A549 (cell line): ENCODE measurements around the gene CSNK1D. TPM values are rescaled to one million over a fixed set of nuclear protein-coding genes. Genes with fewer than 3 reads are reported as not detected.
A peak's percentile ranks its signal among the peaks of the same experiment; 100 is the strongest.

Experiments used
- ATAC-seq, 2 experiments: fragments of 200-7000 bp in 1 of 2; fragments of >200 bp in 1 of 2; cut with Nextera tagmentation in 1 of 2; cut with Tn5 transposase in 1 of 2; 3 replicates each; pipeline versions ENCODE4 v1.8.0 to v1.9.1; 2018 to 2020; ENCODE audit warnings: mild to moderate bottlenecking in 1 of 2, moderate library complexity in 1 of 2
- CTCF ChIA-PET: fragments of 300-600 bp; sonication (Branson Sonifier 250); formaldehyde crosslinking; extraction: SDS; loops from one replicate; lab custom pipeline; 2021; ENCODE audit warnings: antibody characterized with exemption, inconsistent platforms; lab: Yijun Ruan, JAX
- POLR2A ChIA-PET: fragments of 350-600 bp; formaldehyde crosslinking; extraction: SDS; loops from one replicate; lab custom pipeline; 2021; ENCODE audit warnings: antibody characterized with exemption, inconsistent platforms; lab: Yijun Ruan, JAX
- DNase-seq, 2 experiments: peaks; one replicate each; pipeline versions ENCODE4 v3.0.0 to v3.0.0-alpha.2; 2011 to 2016; ENCODE audit warnings: low read depth in 1 of 2, low spot score in 1 of 2
- FAIRE-seq: peaks from 2 replicates; lab custom pipeline; 2011; peaks lifted over from hg19 to GRCh38; lab: Jason Lieb, UNC
- H3K27ac ChIP-seq, 2 experiments: fragments of >200 bp; sonication (Bioruptor Twin); formaldehyde crosslinking; 3 replicates each; pipeline ENCODE4 v1.5.1; 2016 to 2017
- H3K4me1 ChIP-seq: fragments of >200 bp; sonication (Bioruptor Twin); formaldehyde crosslinking; 3 replicates; pipeline ENCODE4 v1.6.1; 2016
- H3K4me2 ChIP-seq: fragments of >200 bp; sonication (Bioruptor Twin); formaldehyde crosslinking; 3 replicates; pipeline ENCODE4 v1.6.1; 2016
- H3K4me3 ChIP-seq: fragments of >200 bp; sonication (Bioruptor Twin); formaldehyde crosslinking; 3 replicates; pipeline ENCODE4 v1.5.1; 2016
- H3K9me3 ChIP-seq: fragments of >200 bp; sonication (Bioruptor Twin); formaldehyde crosslinking; 3 replicates; pipeline ENCODE4 v1.6.1; 2016
- CBX8 ChIP-seq: fragments of 200-600 bp; sonication (generic); IDR thresholded peaks from 2 replicates; pipeline ENCODE4 v1.6.1; 2016
- CHD4 ChIP-seq: fragments of 200-600 bp; sonication (generic); IDR thresholded peaks from 2 replicates; pipeline ENCODE4 v1.6.1; 2016; ENCODE audit warnings: antibody characterized with exemption, mild to moderate bottlenecking, borderline replicate concordance
- EHF ChIP-seq: fragments of 250-450 bp; sonication (Bioruptor Pico); IDR thresholded peaks from 2 replicates; pipeline ENCODE4 v1.5.0; 2020; ENCODE audit warnings: mild to moderate bottlenecking
- FOSL2 ChIP-seq, 2 experiments: fragments of 450-650 bp in 1 of 2; fragments of >200 bp in 1 of 2; sonication (Bioruptor Twin) in 1 of 2; formaldehyde crosslinking; IDR thresholded peaks; 2 replicates each; pipeline versions ENCODE4 v1.5.0 to v1.6.1; 2016 to 2020; ENCODE audit warnings: mild to moderate bottlenecking in 1 of 2, moderate library complexity in 1 of 2
- GATA3 ChIP-seq: IDR thresholded peaks from 2 replicates; pipeline ENCODE4 v1.6.1; 2012; ENCODE audit warnings: borderline replicate concordance
- HEYL ChIP-seq: fragments of 250-450 bp; sonication (Bioruptor Pico); IDR thresholded peaks from 2 replicates; pipeline ENCODE4 v1.8.0; 2021; ENCODE audit warnings: mild to moderate bottlenecking, moderate library complexity
- HOXB5 ChIP-seq: fragments of 250-450 bp; sonication (Bioruptor Pico); IDR thresholded peaks from 2 replicates; pipeline ENCODE4 v1.5.0; 2020; ENCODE audit warnings: mild to moderate bottlenecking, moderate library complexity
- JUN ChIP-seq, 2 experiments: fragments of >200 bp; sonication (Bioruptor Twin); formaldehyde crosslinking; IDR thresholded peaks; 2 replicates in 1 of 2; 3 replicates in 1 of 2; pipeline ENCODE4 v1.6.1; 2016 to 2017
- MYC ChIP-seq: IDR thresholded peaks from 2 replicates; pipeline ENCODE4 v1.6.1; 2012; ENCODE audit warnings: mild to moderate bottlenecking, inconsistent platforms, low read length, improper control_type of control experiment, borderline replicate concordance
- POLR2A ChIP-seq: IDR thresholded peaks from 2 replicates; pipeline ENCODE4 v1.6.1; 2012; ENCODE audit warnings: mild to moderate bottlenecking, low read length
- POLR2AphosphoS2 ChIP-seq: conservative IDR thresholded peaks from 2 replicates; pipeline ENCODE4 v1.6.1; 2012; ENCODE audit warnings: low read length, improper control_type of control experiment, inconsistent platforms
- RFX5 ChIP-seq: fragments of 450-650 bp; IDR thresholded peaks from 2 replicates; pipeline ENCODE4 v1.7.1; 2014; ENCODE audit warnings: antibody characterized with exemption, mild to moderate bottlenecking, moderate library complexity
- RNF2 ChIP-seq: fragments of 200-600 bp; sonication (generic); IDR thresholded peaks from 2 replicates; pipeline ENCODE4 v1.6.1; 2016; ENCODE audit warnings: low read depth, mild to moderate bottlenecking, antibody characterized with exemption, moderate library complexity, borderline replicate concordance
- SREBF2 ChIP-seq: fragments of 450-650 bp; IDR thresholded peaks from 2 replicates; pipeline ENCODE4 v1.6.1; 2014; ENCODE audit warnings: mild to moderate bottlenecking, moderate library complexity
- TFCP2L1 ChIP-seq: fragments of 250-450 bp; sonication (Bioruptor Pico); IDR thresholded peaks from 2 replicates; pipeline ENCODE4 v1.5.0; 2021; ENCODE audit warnings: mild to moderate bottlenecking
- ZNF302 ChIP-seq: fragments of 250-450 bp; sonication (Bioruptor Pico); IDR thresholded peaks from 2 replicates; pipeline ENCODE4 v1.9.0; 2021; ENCODE audit warnings: inconsistent platforms, mild to moderate bottlenecking, moderate library complexity
- ZSCAN20 ChIP-seq: fragments of 250-450 bp; sonication (Bioruptor Pico); IDR thresholded peaks from 2 replicates; pipeline ENCODE4 v1.8.0; 2022; ENCODE audit warnings: mild to moderate bottlenecking, moderate library complexity
- WGBS: methylation state at CpG from one replicate; pipeline ENCODE4 v1.1.6; 2017; ENCODE audit errors: missing lambda C conversion rate; 5-methylcytosine and 5-hydroxymethylcytosine counted together
- polyA plus RNA-seq, 4 experiments: library from polyadenylated mRNA; depleted of rRNA in 3 of 4; stranded (reverse); fragments of >200 nt; fragmentation: RNase III in 1 of 4; extraction: RNeasy Plus Mini Kit Qiagen cat#74134 plus additional on column Dnase treatment in 1 of 4; gene quantifications; 2 replicates in 3 of 4; 3 replicates in 1 of 4; pipeline ENCODE4 v1.2.3, GENCODE V29; 2011 to 2017
- TF ChIP-seq, protein P1 (sequence below): fragments of 250-450 bp; sonication (Bioruptor Pico); IDR thresholded peaks from 2 replicates; pipeline ENCODE4 v1.5.0; 2020; ENCODE audit warnings: low read depth, mild to moderate bottlenecking, moderate library complexity
- TF ChIP-seq, protein P2 (sequence below): fragments of >200 bp; sonication (Bioruptor Twin); formaldehyde crosslinking; IDR thresholded peaks from 3 replicates; pipeline ENCODE4 v1.6.1; 2016
- TF ChIP-seq, protein P3 (sequence below): IDR thresholded peaks from 2 replicates; pipeline ENCODE4 v1.6.1; 2012
- TF ChIP-seq, protein P4 (sequence below): fragments of >200 bp; sonication (Bioruptor Twin); formaldehyde crosslinking; IDR thresholded peaks from 2 replicates; pipeline ENCODE4 v1.6.1; 2016
- TF ChIP-seq, protein P5 (sequence below): IDR thresholded peaks from 2 replicates; pipeline ENCODE4 v1.6.1; 2012; ENCODE audit warnings: low read depth, borderline replicate concordance
- TF ChIP-seq, protein P6 (sequence below): fragments of 200-600 bp; sonication (generic); IDR thresholded peaks from 2 replicates; pipeline ENCODE4 v1.6.1; 2016; ENCODE audit warnings: antibody characterized with exemption, mild to moderate bottlenecking, moderate library complexity
- TF ChIP-seq, protein P7 (sequence below): fragments of 450-650 bp; IDR thresholded peaks from 2 replicates; pipeline ENCODE4 v1.6.1; 2014; ENCODE audit warnings: antibody characterized with exemption

The CSNK1D gene
- polyA plus RNA-seq, 2 of the 4 experiments (the other 2 are of a cell fraction), result 130 to 163 TPM

DNA sequence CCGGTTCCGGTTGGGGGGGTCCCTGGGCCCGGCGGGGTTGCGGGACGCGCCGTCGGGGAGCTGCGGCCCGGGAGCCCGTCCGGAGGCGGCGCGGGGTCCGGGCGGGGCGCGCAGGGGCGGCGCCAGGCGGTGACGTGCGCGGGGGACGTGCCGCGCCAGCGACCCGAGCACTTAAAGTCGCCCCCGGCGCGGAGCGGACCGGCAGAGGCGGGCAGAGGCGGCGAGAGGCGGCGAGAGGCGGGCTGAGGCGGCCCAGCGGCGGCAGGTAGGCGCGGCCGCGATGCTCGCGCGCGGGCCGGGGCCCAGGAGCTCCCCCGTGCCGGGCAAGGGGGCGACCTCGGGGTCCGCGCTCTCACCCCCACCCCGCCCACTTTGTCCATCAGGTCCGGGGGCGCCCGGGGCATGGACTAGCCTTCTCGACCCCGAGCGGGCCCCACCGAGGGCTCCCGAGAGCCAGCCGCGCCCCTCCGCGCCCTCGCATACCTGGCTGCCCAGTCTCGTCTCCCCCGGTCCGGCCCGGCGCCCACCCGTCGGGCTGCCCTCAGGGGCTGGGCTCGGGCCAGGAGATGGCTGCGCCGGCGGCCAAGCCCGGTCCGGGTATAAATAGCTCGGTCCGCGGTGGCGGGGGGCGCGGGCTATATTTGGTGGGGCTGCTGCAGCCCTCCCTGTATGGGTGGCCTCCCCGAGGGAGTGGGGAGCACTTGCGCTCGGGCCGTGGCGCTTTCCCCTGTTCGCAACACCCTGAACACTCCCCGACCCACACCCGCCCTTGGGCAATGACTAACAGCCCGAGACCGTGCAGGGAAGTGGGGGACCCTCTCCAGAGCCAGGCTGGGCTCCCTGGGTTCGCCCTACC is 44.4 kb downstream of the CSNK1D start, which contains the start of gene SLC16A3:
SLC16A3 (plus strand) TSS at position 201 of the 856 bp plus-strand sequence. CDS start 6,967 bp downstream, outside the sequence.
- Histone ChIP-seq H3K9me3 (no peaks in the 10 kb centered on the region), H3K4me1 (peaks cover 33% of the 10 kb centered on the region), H3K4me2 (peak within 1 kb of the TSS; percentile 96), H3K4me3 (peak within 1 kb of the TSS; percentile 65), H3K27ac (peak within 1 kb of the TSS; percentile 95 to 99)
- no peak for FAIRE-seq
- TF ChIP-seq, protein P1, sequence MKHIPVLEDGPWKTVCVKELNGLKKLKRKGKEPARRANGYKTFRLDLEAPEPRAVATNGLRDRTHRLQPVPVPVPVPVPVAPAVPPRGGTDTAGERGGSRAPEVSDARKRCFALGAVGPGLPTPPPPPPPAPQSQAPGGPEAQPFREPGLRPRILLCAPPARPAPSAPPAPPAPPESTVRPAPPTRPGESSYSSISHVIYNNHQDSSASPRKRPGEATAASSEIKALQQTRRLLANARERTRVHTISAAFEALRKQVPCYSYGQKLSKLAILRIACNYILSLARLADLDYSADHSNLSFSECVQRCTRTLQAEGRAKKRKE, result no peak
- no peak for TF ChIP-seq ZNF302
- TF ChIP-seq, protein P2, sequence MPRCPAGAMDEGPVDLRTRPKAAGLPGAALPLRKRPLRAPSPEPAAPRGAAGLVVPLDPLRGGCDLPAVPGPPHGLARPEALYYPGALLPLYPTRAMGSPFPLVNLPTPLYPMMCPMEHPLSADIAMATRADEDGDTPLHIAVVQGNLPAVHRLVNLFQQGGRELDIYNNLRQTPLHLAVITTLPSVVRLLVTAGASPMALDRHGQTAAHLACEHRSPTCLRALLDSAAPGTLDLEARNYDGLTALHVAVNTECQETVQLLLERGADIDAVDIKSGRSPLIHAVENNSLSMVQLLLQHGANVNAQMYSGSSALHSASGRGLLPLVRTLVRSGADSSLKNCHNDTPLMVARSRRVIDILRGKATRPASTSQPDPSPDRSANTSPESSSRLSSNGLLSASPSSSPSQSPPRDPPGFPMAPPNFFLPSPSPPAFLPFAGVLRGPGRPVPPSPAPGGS, result peak; percentile 93; the same call in 2 of the 3 replicates
- TF ChIP-seq JUN (IDR thresholded peaks at IDR 0.05), result peak; percentile 61 to 76; a peak in 3 of 5 replicates
- no peak for TF ChIP-seq HEYL
- no peak for TF ChIP-seq POLR2AphosphoS2
- TF ChIP-seq ZSCAN20 (CRISPR knock-in tag), result no peak
- no peak for TF ChIP-seq RFX5
- no peak for TF ChIP-seq FOSL2 (IDR thresholded peaks at IDR 0.05)
- peak; percentile 19; the same call in 1 of the 2 replicates for TF ChIP-seq FOSL2 (CRISPR knock-in tag; IDR thresholded peaks at IDR 0.05)
- peak; percentile 93 for TF ChIP-seq POLR2A
- no peak for TF ChIP-seq EHF
- ATAC-seq, result peak in 1 of 2 experiments; percentile 6; a peak in 2 of 6 replicates
- POLR2A ChIA-PET, result interaction anchor here (1.1 to 1.6 kb wide), 4 partner anchors 10 to 23 kb away, joined by 3 to 8 read pairs (median 4); no protein-coding TSS in a partner anchor
- peak in 1 of 2 experiments; percentile 66 for DNase-seq
- CTCF ChIA-PET, result interaction anchor here (0.5 to 3.4 kb wide), 15 partner anchors 8 to 199 kb away, joined by 3 to 24 read pairs (median 4); no protein-coding TSS in a partner anchor
- WGBS, result 43% methylated on average over 46 of the region's 105 CpGs

DNA sequence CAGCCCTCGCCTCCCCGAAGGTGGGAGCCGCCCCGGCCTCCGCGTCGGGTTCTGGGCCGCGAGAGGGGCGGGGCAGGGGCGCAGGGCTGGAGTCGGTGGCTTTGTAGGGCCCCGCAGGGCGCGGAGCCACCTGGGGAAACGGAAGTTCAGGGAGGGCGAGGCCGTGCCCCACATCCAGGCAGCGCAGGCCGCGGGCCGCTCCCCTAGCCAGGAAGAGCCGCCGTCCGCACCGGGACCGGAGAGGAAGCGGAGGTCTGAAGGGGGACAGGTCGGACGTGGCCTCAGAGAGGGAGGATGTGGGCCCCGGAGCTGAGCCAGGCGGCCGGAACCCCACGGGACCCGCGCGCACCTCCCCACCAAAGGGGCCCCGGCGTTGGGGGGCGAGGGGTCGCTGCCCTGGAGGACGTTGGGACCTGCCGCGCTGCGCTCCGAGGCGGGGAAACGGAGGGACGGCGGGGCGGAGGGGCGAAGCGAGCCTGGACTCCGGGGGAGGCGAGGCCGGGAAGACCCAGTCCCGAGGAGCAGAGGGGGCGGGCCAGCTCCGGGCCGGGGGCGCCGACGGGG is 45.1 kb downstream of the CSNK1D start:
- H3K4me1 ChIP-seq, result peaks cover 28% of the 10 kb centered on the region
- no peak for DNase-seq
- FAIRE-seq, result no peak
- H3K4me2 ChIP-seq, result peak overlapping the region; percentile 96
- no peaks in the 10 kb centered on the region for H3K9me3 ChIP-seq
- ChIA-PET CTCF (interaction anchor here (1.0 to 3.4 kb wide), 6 partner anchors 9 to 23 kb away, joined by 3 to 24 read pairs (median 4); no protein-coding TSS in a partner anchor), POLR2A (interaction anchor here (1.1 to 1.6 kb wide), 4 partner anchors 9 to 22 kb away, joined by 3 to 8 read pairs (median 4); no protein-coding TSS in a partner anchor)
- 88% methylated on average over 55 of the region's 63 CpGs for WGBS
- peak overlapping the region; percentile 95 to 99 for H3K27ac ChIP-seq
- TF ChIP-seq RFX5 (no peak), POLR2AphosphoS2 (no peak), JUN (IDR thresholded peaks at IDR 0.05) (no peak), MYC (no peak), FOSL2 (IDR thresholded peaks at IDR 0.05) (no peak), FOSL2 (CRISPR knock-in tag; IDR thresholded peaks at IDR 0.05) (no peak), TFCP2L1 (CRISPR knock-in tag) (no peak), GATA3 (no peak), HOXB5 (CRISPR knock-in tag) (no peak), RNF2 (no peak), SREBF2 (no peak), CHD4 (no peak), EHF (no peak), CBX8 (no peak), ZNF302 (no peak)
- TF ChIP-seq, protein P3, sequence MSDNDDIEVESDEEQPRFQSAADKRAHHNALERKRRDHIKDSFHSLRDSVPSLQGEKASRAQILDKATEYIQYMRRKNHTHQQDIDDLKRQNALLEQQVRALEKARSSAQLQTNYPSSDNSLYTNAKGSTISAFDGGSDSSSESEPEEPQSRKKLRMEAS, result no peak
- TF ChIP-seq, protein P4, sequence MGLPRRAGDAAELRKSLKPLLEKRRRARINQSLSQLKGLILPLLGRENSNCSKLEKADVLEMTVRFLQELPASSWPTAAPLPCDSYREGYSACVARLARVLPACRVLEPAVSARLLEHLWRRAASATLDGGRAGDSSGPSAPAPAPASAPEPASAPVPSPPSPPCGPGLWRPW, result no peak
- TF ChIP-seq, protein P5, sequence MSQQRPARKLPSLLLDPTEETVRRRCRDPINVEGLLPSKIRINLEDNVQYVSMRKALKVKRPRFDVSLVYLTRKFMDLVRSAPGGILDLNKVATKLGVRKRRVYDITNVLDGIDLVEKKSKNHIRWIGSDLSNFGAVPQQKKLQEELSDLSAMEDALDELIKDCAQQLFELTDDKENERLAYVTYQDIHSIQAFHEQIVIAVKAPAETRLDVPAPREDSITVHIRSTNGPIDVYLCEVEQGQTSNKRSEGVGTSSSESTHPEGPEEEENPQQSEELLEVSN, result no peak
- TF ChIP-seq, protein P6, sequence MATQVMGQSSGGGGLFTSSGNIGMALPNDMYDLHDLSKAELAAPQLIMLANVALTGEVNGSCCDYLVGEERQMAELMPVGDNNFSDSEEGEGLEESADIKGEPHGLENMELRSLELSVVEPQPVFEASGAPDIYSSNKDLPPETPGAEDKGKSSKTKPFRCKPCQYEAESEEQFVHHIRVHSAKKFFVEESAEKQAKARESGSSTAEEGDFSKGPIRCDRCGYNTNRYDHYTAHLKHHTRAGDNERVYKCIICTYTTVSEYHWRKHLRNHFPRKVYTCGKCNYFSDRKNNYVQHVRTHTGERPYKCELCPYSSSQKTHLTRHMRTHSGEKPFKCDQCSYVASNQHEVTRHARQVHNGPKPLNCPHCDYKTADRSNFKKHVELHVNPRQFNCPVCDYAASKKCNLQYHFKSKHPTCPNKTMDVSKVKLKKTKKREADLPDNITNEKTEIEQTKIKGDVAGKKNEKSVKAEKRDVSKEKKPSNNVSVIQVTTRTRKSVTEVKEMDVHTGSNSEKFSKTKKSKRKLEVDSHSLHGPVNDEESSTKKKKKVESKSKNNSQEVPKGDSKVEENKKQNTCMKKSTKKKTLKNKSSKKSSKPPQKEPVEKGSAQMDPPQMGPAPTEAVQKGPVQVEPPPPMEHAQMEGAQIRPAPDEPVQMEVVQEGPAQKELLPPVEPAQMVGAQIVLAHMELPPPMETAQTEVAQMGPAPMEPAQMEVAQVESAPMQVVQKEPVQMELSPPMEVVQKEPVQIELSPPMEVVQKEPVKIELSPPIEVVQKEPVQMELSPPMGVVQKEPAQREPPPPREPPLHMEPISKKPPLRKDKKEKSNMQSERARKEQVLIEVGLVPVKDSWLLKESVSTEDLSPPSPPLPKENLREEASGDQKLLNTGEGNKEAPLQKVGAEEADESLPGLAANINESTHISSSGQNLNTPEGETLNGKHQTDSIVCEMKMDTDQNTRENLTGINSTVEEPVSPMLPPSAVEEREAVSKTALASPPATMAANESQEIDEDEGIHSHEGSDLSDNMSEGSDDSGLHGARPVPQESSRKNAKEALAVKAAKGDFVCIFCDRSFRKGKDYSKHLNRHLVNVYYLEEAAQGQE, result no peak
- TF ChIP-seq, protein P2, result no peak
- TF ChIP-seq, protein P7, sequence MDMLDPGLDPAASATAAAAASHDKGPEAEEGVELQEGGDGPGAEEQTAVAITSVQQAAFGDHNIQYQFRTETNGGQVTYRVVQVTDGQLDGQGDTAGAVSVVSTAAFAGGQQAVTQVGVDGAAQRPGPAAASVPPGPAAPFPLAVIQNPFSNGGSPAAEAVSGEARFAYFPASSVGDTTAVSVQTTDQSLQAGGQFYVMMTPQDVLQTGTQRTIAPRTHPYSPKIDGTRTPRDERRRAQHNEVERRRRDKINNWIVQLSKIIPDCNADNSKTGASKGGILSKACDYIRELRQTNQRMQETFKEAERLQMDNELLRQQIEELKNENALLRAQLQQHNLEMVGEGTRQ, result no peak
- peak overlapping the region; percentile 65 for H3K4me3 ChIP-seq
- ATAC-seq, result no peak
